Measurements from ENCODE around the gene PLA2G6. TPM values are rescaled to one million over a fixed set of nuclear protein-coding genes. Genes with fewer than 3 reads are reported as not detected.

The PLA2G6 gene
- total RNA-seq (100 to 1,000 TPM in 4 of 5 donors, 10 to 100 TPM in 1; 93.6 to 197 (median 162) TPM), total RNA-seq (10.4 to 141 (median 47.6) reads per million in 29 experiments)
- total RNA-seq (2013) = 68.9 TPM

DNA sequence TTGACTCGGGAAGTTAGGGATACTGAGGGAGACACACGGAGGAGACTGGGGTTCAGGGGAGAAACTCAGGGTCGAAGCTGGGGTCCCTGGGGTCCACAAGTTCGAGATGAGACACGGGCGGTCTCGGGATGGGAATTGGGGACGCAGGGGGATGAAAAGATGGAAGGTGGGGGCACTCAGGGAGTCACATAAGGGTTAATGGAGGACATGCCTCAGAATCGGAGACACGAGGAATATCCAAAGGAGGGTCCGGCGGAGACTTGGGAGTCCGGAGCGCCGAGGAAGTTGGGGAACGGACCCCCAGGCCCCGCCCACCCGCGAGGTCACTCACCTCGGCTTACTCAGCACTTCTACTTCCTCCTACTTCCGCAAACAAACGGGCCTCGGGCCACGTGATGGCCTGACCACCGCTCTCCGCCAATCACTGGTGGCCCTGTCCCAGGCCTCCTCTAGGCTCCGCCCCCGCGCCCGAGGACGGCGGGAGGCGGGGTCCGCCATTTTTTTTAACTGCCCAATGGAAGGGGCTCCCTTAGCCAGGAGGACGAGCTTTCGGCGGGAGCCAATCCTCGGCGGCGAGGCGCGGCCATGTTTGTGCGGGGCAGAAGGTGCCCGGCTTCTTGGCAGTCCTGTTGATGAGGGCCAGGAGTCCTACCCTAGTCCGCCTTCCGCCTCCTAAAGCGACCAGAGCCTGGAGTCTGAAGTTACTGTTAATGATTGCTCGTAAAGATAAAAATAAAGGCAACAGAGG, at the start of gene PLA2G6:
Gene PLA2G6 (minus strand): TSS at position 378 of the 748 bp plus-strand sequence. CDS start 12,404 bp downstream, outside the sequence.
- Histone ChIP-seq H3K27me3 (replicated peaks in 1 of 2; ENCODE audit: control insufficient read depth in 2 of 2, extremely low read depth in 1 of 2, insufficient read depth in 2 of 2, low read length in 1 of 2) (no peaks in the 10 kb centered on the region), H3K4me1 (ENCODE audit: control insufficient read depth in 1 of 2, extremely low read depth in 1 of 2, insufficient read depth in 2 of 2, low read length in 2 of 2) (peaks cover 5 to 36% of the 10 kb centered on the region in 2 experiments), H3K9me3 (no peaks in the 10 kb centered on the region), H3K36me3 (ENCODE audit: control insufficient read depth in 2 of 2, extremely low read depth in 1 of 2, insufficient read depth in 1 of 2, low read length in 1 of 2) (no peaks in the 10 kb centered on the region), H3K4me3 (ENCODE audit: control insufficient read depth in 1 of 2, extremely low read depth in 1 of 2, low read length in 1 of 2) (peak within 1 kb of the TSS; percentile 61 to 83), H3K27ac (ENCODE audit: low read length) (peak within 1 kb of the TSS; percentile 73)
- H3K9me3 Mint-ChIP-seq = no peaks in the 10 kb centered on the region
- peak within 1 kb of the TSS; percentile 92 to 97 (median 93) for H3K4me3 Mint-ChIP-seq
- CTCF ChIA-PET = interaction anchor here (0.5 to 0.9 kb wide), 4 partner anchors 11 to 115 kb away, joined by 3 to 8 read pairs (median 4); no protein-coding TSS in a partner anchor
- ATAC-seq (replicated peaks in 1 of 4) (peak; percentile 89 to 98 (median 97)), DNase-seq (peak; percentile 86 to 98 (median 92))
- peaks cover 43 to 51% (median 48%) of the 10 kb centered on the region in 3 donors for H3K4me1 Mint-ChIP-seq
- no peaks in the 10 kb centered on the region for H3K27me3 Mint-ChIP-seq
- POLR2A ChIA-PET = interaction anchor here (0.6 to 0.7 kb wide), 2 partner anchors 15 to 20 kb away, joined by 5 to 7 read pairs; partner anchors contain the start of gene MAFF (in 1 of the 2)
- no peaks in the 10 kb centered on the region for H3K36me3 Mint-ChIP-seq
- WGBS (ENCODE audit: insufficient coverage) = under 1% methylated on average over 44 of the region's 48 CpGs
- H3K27ac Mint-ChIP-seq = peak within 1 kb of the TSS; percentile 84 to 92

- no peak for DNase-seq
- CTCF ChIA-PET = no interaction called here
- Mint-ChIP-seq H3K9me3 (no peaks in the 10 kb centered on the region), H3K27ac (peak overlapping the region in 1 of 2 donors; percentile 16), H3K4me3 (no peak overlapping the region), H3K27me3 (no peaks in the 10 kb centered on the region), H3K4me1 (peaks cover 3 to 17% (median 12%) of the 10 kb centered on the region in 3 donors), H3K36me3 (peaks cover 43% of the 10 kb centered on the region)
- no peak overlapping the region for H3K4me3 ChIP-seq (ENCODE audit: control insufficient read depth in 1 of 2, extremely low read depth in 1 of 2, low read length in 1 of 2)
- peaks cover 27 to 60% of the 10 kb centered on the region in 2 donors for H3K36me3 ChIP-seq (ENCODE audit: control insufficient read depth in 2 of 2, extremely low read depth in 1 of 2, insufficient read depth in 1 of 2, low read length in 1 of 2)
- H3K27me3 ChIP-seq (replicated peaks in 1 of 2; ENCODE audit: control insufficient read depth in 2 of 2, extremely low read depth in 1 of 2, insufficient read depth in 2 of 2, low read length in 1 of 2) = no peaks in the 10 kb centered on the region
- WGBS (ENCODE audit: insufficient coverage) = 72% methylated on average over 7 of the region's 9 CpGs
- ATAC-seq (replicated peaks in 1 of 4) = no peak
- H3K9me3 ChIP-seq = no peaks in the 10 kb centered on the region
- peaks cover 0 to 17% of the 10 kb centered on the region in 2 experiments for H3K4me1 ChIP-seq (ENCODE audit: control insufficient read depth in 1 of 2, extremely low read depth in 1 of 2, insufficient read depth in 2 of 2, low read length in 2 of 2)
- no peak overlapping the region for H3K27ac ChIP-seq (ENCODE audit: low read length)
- POLR2A ChIA-PET = no interaction called here
Observed at GRCh38 chr22:38230916-38231315, 49.3 kb upstream of the PLA2G6 start.

DNA sequence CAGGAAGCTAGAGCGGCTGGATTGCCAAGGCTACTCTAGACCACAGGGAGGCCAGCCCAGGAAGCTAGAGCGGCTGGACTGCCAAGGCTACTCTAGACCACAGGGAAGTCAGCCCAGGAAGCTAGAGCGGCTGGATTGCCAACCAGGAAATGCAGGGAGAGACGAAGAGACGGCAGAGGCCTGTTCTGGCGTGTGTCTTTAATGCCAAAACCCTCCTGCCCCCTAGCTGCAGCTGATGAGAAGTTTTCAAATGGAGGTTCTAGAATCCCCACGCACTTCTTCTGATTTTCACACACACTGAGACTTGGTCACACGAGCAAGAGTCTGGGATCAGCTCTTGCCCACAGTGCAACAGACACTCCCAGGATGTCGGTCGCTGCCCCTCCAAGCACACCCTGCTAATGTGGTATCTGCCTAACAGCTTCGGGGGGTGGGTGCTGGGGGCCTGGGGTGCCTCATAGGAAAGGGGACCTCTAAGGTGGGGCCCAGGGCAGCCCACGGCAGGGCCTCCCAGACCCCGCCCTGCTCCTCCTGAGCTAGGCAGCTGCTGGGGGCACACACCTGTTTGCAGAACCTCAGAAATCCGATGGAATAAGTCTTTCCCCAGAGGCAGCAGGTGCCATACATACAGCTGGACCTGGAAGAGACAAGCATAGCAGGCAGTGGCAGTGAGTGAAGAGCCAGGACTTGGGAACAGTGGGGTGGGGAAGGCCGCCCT, 48.6 kb upstream of the PLA2G6 start:
- Mint-ChIP-seq H3K27me3 (no peaks in the 10 kb centered on the region), H3K4me1 (peaks cover 3 to 17% (median 12%) of the 10 kb centered on the region in 3 donors), H3K9me3 (no peaks in the 10 kb centered on the region), H3K27ac (peak overlapping the region in 1 of 2 donors; percentile 66), H3K4me3 (no peak overlapping the region), H3K36me3 (peaks cover 43% of the 10 kb centered on the region)
- Histone ChIP-seq H3K27me3 (replicated peaks in 1 of 2; ENCODE audit: control insufficient read depth in 2 of 2, extremely low read depth in 1 of 2, insufficient read depth in 2 of 2, low read length in 1 of 2) (no peaks in the 10 kb centered on the region), H3K4me1 (ENCODE audit: control insufficient read depth in 1 of 2, extremely low read depth in 1 of 2, insufficient read depth in 2 of 2, low read length in 2 of 2) (peaks cover 0 to 17% of the 10 kb centered on the region in 2 experiments), H3K9me3 (no peaks in the 10 kb centered on the region), H3K4me3 (ENCODE audit: control insufficient read depth in 1 of 2, extremely low read depth in 1 of 2, low read length in 1 of 2) (no peak overlapping the region), H3K36me3 (ENCODE audit: control insufficient read depth in 2 of 2, extremely low read depth in 1 of 2, insufficient read depth in 1 of 2, low read length in 1 of 2) (peaks cover 30 to 62% of the 10 kb centered on the region in 2 donors), H3K27ac (ENCODE audit: low read length) (no peak overlapping the region)
- WGBS (ENCODE audit: insufficient coverage) = 72% methylated on average over 7 of the region's 15 CpGs
- POLR2A ChIA-PET = no interaction called here
- DNase-seq = peak in 29 of 35 experiments; percentile 15 to 66 (median 38)
- CTCF ChIA-PET = interaction anchor here in 1 of 2 donors (0.6 to 1.3 kb wide), 3 partner anchors 37 to 178 kb away, joined by 3 to 5 read pairs (median 3); no protein-coding TSS in a partner anchor
- peak; percentile 33 to 64 (median 48) for ATAC-seq (replicated peaks in 1 of 4)

- no peak overlapping the region for H3K4me3 Mint-ChIP-seq
- H3K27ac Mint-ChIP-seq = peak overlapping the region; percentile 78 to 84
- Histone ChIP-seq H3K27ac (ENCODE audit: low read length) (peak overlapping the region; percentile 0), H3K36me3 (ENCODE audit: control insufficient read depth in 2 of 2, extremely low read depth in 1 of 2, insufficient read depth in 1 of 2, low read length in 1 of 2) (peaks cover 31 to 57% of the 10 kb centered on the region in 2 donors), H3K27me3 (replicated peaks in 1 of 2; ENCODE audit: control insufficient read depth in 2 of 2, extremely low read depth in 1 of 2, insufficient read depth in 2 of 2, low read length in 1 of 2) (no peaks in the 10 kb centered on the region), H3K9me3 (no peaks in the 10 kb centered on the region), H3K4me1 (ENCODE audit: control insufficient read depth in 1 of 2, extremely low read depth in 1 of 2, insufficient read depth in 2 of 2, low read length in 2 of 2) (peaks cover 0 to 17% of the 10 kb centered on the region in 2 experiments), H3K4me3 (ENCODE audit: control insufficient read depth in 1 of 2, extremely low read depth in 1 of 2, low read length in 1 of 2) (no peak overlapping the region)
- peaks cover 3 to 17% (median 12%) of the 10 kb centered on the region in 3 donors for H3K4me1 Mint-ChIP-seq
- POLR2A ChIA-PET = interaction anchor here in 1 of 2 donors (0.5 to 0.6 kb wide), 2 partner anchors 118 to 366 kb away, joined by 3 to 4 read pairs; no protein-coding TSS in a partner anchor
- no peak for DNase-seq
- no peaks in the 10 kb centered on the region for H3K27me3 Mint-ChIP-seq
- H3K9me3 Mint-ChIP-seq = no peaks in the 10 kb centered on the region
- CTCF ChIA-PET = interaction anchor here (0.6 to 1.3 kb wide), 6 partner anchors 13 to 177 kb away, joined by 3 to 5 read pairs (median 3); no protein-coding TSS in a partner anchor
- H3K36me3 Mint-ChIP-seq = peaks cover 36% of the 10 kb centered on the region
- peak in 2 of 4 experiments; percentile 46 to 57 for ATAC-seq (replicated peaks in 1 of 4)
- 90% methylated on average over 11 of the region's 14 CpGs for WGBS (ENCODE audit: insufficient coverage)
Observed at GRCh38 chr22:38228873-38229740, 47.5 kb upstream of the PLA2G6 start.

GRCh38 chr22:38228326-38228872, 46.8 kb upstream of the PLA2G6 start:
- Histone ChIP-seq H3K27ac (ENCODE audit: low read length) (peak overlapping the region; percentile 0), H3K36me3 (ENCODE audit: control insufficient read depth in 2 of 2, extremely low read depth in 1 of 2, insufficient read depth in 1 of 2, low read length in 1 of 2) (peaks cover 29 to 58% of the 10 kb centered on the region in 2 donors), H3K9me3 (no peaks in the 10 kb centered on the region), H3K4me3 (ENCODE audit: control insufficient read depth in 1 of 2, extremely low read depth in 1 of 2, low read length in 1 of 2) (no peak overlapping the region), H3K27me3 (replicated peaks in 1 of 2; ENCODE audit: control insufficient read depth in 2 of 2, extremely low read depth in 1 of 2, insufficient read depth in 2 of 2, low read length in 1 of 2) (no peaks in the 10 kb centered on the region), H3K4me1 (ENCODE audit: control insufficient read depth in 1 of 2, extremely low read depth in 1 of 2, insufficient read depth in 2 of 2, low read length in 2 of 2) (peaks cover 0 to 17% of the 10 kb centered on the region in 2 experiments)
- Mint-ChIP-seq H3K4me1 (peaks cover 3 to 17% (median 12%) of the 10 kb centered on the region in 3 donors), H3K27me3 (no peaks in the 10 kb centered on the region), H3K36me3 (peaks cover 33% of the 10 kb centered on the region), H3K27ac (peak overlapping the region; percentile 78 to 84), H3K9me3 (no peaks in the 10 kb centered on the region), H3K4me3 (no peak overlapping the region)
- CTCF ChIA-PET = interaction anchor here (0.6 to 1.0 kb wide), 4 partner anchors 14 to 176 kb away, joined by 3 to 4 read pairs (median 3); no protein-coding TSS in a partner anchor
- no peak for ATAC-seq (replicated peaks in 1 of 4)
- DNase-seq = no peak
- 100% methylated on average over 1 of the region's 3 CpGs for WGBS (ENCODE audit: insufficient coverage)
- POLR2A ChIA-PET = no interaction called here
